GM10266 (cell line): ENCODE measurements around the gene ZSCAN23.
"Not testable (repeated sequence)": the region's sequence is repeated elsewhere in the genome, so short reads cannot be mapped to it uniquely, and the experiment has no call there.

Experiments used
- DNase-seq: peaks from one replicate; pipeline ENCODE4 v3.0.0; 2012; ENCODE audit errors: extremely low spot score
- TF ChIP-seq, protein P1 (sequence below): IDR thresholded peaks from 2 replicates; pipeline ENCODE4 v1.5.1; 2012; ENCODE audit warnings: mild to moderate bottlenecking, low read depth; ENCODE audit not compliant: control insufficient read depth, insufficient read depth; ENCODE audit errors: missing control alignments

The ZSCAN23 gene

DNA sequence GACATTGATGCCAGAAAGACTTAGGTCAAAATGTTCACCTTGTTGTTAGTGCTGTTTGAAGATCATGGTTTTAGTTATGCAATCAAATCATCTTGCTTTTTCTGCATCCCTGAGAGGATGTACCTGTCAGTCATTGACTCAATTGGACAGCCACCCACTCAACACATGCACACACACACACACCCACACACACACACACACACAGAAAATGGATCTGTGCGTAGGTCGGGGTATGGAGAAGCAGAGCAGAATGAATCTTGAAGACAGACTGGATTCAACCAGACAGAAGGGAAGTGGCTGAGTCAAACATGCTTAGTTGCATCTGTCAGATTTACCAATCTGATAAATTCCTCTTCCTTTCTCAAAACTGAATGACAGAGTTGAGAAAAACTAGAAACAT lies 19.1 kb upstream of the ZSCAN23 start:
- no peak for DNase-seq
- TF ChIP-seq, protein P1, sequence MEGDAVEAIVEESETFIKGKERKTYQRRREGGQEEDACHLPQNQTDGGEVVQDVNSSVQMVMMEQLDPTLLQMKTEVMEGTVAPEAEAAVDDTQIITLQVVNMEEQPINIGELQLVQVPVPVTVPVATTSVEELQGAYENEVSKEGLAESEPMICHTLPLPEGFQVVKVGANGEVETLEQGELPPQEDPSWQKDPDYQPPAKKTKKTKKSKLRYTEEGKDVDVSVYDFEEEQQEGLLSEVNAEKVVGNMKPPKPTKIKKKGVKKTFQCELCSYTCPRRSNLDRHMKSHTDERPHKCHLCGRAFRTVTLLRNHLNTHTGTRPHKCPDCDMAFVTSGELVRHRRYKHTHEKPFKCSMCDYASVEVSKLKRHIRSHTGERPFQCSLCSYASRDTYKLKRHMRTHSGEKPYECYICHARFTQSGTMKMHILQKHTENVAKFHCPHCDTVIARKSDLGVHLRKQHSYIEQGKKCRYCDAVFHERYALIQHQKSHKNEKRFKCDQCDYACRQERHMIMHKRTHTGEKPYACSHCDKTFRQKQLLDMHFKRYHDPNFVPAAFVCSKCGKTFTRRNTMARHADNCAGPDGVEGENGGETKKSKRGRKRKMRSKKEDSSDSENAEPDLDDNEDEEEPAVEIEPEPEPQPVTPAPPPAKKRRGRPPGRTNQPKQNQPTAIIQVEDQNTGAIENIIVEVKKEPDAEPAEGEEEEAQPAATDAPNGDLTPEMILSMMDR, result no peak

DNA sequence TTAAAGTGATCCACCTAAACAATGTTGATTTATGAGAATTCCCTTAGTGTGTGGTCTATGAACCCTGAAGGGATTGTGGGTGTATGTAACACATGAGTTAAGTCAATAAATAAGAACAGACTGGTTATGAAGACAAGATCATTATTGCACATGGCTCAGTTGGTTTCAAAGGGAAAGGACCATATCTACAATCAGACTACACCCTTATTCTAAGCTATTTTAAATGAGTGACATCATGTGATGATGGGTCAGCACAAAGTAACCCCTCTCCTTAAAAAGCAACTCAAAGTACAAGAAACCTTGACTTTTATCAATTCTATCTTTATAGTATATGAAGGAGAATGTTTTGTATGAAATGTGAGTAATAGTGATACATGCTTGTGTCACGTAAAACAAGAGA lies 15.3 kb upstream of the ZSCAN23 start:
- no peak for DNase-seq
- TF ChIP-seq, protein P1, result no peak

DNA sequence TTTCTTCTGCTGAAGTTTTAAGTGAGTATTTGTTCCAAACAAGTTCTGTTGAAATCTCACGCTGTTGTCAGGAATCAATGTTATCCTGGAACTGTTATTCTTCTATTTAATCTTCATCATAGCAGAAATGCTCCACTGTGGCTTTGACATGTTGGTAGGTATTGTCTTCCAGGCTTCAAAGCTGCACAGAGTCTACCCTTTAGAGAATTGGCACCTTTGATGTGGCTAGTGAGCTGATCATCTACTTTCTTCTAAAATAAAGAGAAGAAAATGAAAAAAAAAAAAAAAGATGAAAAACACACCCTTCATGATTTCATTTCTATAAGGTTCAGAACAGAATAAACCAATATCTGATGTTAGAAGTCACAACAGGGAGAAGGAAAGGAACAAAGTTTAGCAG lies 5.8 kb upstream of the ZSCAN23 start:
- DNase-seq, result no peak
- TF ChIP-seq, protein P1, result no peak

DNA sequence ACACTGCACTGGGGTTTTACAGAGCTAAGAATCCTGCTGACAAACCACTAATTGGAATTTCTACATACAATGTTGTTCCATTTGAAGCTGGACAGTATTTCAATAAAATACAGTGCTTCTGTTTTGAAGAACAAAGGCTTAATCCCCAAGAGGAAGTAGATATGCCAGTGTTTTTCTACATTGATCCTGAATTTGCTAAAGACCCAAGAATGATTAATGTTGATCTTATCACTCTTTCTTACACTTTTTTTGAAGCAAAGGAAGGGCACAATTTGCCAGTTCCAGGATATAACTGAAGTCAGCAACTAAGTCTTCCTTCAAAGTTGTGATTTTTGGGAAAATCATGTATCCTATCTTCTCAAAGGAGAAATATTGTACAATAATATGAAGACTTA lies 4.2 kb upstream of the ZSCAN23 start:
- not testable (repeated sequence) for DNase-seq

DNA sequence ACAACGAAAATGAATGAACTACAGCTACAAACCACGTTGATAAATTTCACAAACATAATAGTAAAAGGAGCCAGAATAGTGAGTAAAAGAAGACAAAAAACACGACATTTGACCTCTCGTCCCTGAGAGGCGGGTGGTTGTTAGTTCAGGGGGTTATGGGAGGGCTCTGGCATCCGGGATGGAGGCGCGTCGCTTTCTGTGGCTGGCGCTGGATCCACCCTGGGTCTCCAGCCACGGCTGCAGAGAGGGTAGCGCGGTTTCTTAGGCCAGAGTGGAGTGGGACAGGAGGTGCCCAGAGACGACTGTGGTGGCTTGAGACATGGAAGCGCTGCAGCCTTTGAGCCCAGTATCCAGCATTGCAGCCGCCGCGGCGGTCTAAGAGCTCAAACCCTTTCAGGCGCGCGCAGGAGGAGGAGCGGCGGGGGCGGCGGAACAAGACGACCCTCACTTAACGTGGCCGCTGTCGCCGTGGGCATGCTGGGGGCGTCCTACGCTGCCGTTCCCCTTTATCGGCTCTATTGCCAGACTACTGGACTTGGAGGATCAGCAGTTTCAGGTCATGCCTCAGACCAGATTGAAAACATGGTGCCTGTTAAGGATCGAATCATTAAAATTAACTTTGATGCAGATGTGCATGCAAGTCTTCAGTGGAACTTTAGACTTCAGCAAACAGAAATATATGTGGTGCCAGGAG lies 3.7 kb upstream of the ZSCAN23 start:
- no peak for DNase-seq
- TF ChIP-seq, protein P1, result no peak

DNA sequence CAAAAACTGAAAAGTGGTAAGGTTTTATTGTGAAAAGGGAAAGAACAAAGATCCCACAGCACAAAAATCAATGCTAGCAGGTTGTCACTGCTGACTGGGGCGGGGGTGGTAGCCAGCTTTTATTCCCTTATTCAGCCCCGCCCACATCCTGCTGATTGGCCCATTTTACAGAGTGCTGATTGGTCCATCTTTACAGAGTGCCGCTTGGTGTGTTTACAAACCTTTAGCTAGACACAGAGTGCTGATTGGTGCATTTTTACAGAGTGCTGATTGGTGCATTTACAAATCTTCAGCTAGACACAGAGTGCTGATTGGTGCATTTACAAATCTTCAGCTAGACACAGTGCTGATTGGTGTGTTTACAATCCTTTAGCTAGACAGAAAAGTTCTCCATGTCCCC lies 1.5 kb upstream of the ZSCAN23 start:
- DNase-seq, result not testable (repeated sequence)

DNA sequence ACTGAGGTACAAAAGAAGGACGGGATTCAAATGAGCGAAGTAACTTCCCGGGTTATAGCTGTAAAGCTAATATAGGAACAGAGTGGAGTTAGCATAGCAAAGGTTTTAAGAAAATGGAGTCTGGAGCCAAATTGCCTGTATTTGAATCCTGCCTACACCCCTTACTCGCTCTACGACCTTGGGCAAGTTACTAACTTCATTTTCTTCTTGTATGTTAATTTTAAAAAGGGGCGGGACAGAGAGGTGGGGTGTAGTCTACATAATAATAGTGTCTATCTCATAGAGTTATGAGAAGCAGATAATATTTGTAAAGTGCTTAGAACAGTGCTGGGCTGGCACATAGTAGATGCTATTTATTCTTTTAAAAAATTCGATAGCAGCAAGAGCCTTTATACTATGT lies 705 bp downstream of the ZSCAN23 start:
- TF ChIP-seq, protein P1, result no peak
- no peak for DNase-seq

DNA sequence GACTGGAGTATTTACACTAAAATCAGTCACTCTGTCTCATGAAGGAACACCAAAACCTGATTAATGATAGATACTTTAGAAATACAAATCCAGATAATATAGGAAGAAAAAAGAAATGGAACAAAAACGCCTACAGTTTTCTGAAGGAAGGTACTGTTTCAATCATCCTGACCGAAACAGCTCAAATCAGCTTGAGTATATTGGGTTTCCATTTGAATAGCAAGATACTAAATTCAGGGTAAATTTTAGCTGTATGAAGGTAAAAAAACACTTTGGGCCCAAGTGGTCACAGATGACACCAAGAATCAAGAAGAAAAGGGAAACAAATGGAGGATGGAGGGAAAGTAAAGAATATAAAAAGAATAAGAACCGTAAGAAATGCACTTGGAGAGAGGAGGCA lies 6.9 kb downstream of the ZSCAN23 start:
- TF ChIP-seq, protein P1, result no peak
- DNase-seq, result no peak
